Thyroid gland (tissue), 4 donors: ENCODE data around the gene KRT13. TPM values are rescaled to one million over a fixed set of nuclear protein-coding genes. Genes with fewer than 3 reads are reported as not detected.

Source experiments
- DNase-seq, 2 donors: peaks; one replicate each; pipeline ENCODE4 v3.0.0-alpha.2; 2019
- H3K27ac ChIP-seq, 3 donors: fragments of 200-600 bp; sonication (generic); 1 replicate in 2 of 3; 2 replicates in 1 of 3; pipeline ENCODE4 v1.5.1; 2016 to 2019; ENCODE audit warnings: mild to moderate bottlenecking in 1 of 3, moderate library complexity in 1 of 3
- H3K27me3 ChIP-seq: fragments of 200-600 bp; sonication (generic); one replicate; pipeline ENCODE4 v1.5.1; 2019
- H3K36me3 ChIP-seq, 2 donors: fragments of 200-600 bp; sonication (generic); one replicate each; pipeline ENCODE4 v1.5.1; 2016 to 2019
- H3K4me1 ChIP-seq, 2 donors: fragments of 200-600 bp; sonication (generic); one replicate each; pipeline ENCODE4 v1.5.1; 2017 to 2019
- H3K4me3 ChIP-seq, 3 donors: fragments of 200-600 bp; sonication (generic); replicated peaks in 1 of 3; 1 replicate in 2 of 3; 2 replicates in 1 of 3; pipeline ENCODE4 v1.5.1; 2016; ENCODE audit warnings: mild to moderate bottlenecking in 1 of 3
- H3K9me3 ChIP-seq: fragments of 200-600 bp; sonication (generic); one replicate; pipeline ENCODE4 v1.5.1; 2017
- POLR2A ChIP-seq, 2 donors: fragments of 450-650 bp; IDR thresholded peaks; one replicate each; pipeline ENCODE4 v1.6.1; 2017; ENCODE audit warnings: antibody characterized with exemption in 2 of 2, mild to moderate bottlenecking in 2 of 2, moderate library complexity in 1 of 2
- WGBS, 2 donors: methylation state at CpG; one replicate each; pipeline ENCODE4 v1.1.5; 2017; 5-methylcytosine and 5-hydroxymethylcytosine counted together
- intact Hi-C: fragments of 100-400 bp; cut with DNase I; formaldehyde crosslinking; loops from one replicate; pipeline ENCODE4 v1.15.1; 2023
- total RNA-seq, 4 donors: library from RNA; depleted of rRNA; stranded (reverse); fragments of >200 nt; gene quantifications; one replicate each; pipeline ENCODE4 v1.2.3, GENCODE V29; 2016
- TF ChIP-seq, protein P1 (sequence below), 6 experiments: fragments of 200-600 bp in 3 of 6; fragments of 450-650 bp in 3 of 6; sonication (generic) in 3 of 6; IDR thresholded peaks; one replicate each; pipeline ENCODE4 v1.5.1; 2016 to 2019; ENCODE audit warnings: antibody characterized with exemption in 6 of 6, mild to moderate bottlenecking in 2 of 6, inconsistent platforms in 1 of 6, moderate library complexity in 1 of 6

Gene KRT13
- total RNA-seq, 4 donors from 2014 or later: 0.83 TPM; not detected in 3

DNA sequence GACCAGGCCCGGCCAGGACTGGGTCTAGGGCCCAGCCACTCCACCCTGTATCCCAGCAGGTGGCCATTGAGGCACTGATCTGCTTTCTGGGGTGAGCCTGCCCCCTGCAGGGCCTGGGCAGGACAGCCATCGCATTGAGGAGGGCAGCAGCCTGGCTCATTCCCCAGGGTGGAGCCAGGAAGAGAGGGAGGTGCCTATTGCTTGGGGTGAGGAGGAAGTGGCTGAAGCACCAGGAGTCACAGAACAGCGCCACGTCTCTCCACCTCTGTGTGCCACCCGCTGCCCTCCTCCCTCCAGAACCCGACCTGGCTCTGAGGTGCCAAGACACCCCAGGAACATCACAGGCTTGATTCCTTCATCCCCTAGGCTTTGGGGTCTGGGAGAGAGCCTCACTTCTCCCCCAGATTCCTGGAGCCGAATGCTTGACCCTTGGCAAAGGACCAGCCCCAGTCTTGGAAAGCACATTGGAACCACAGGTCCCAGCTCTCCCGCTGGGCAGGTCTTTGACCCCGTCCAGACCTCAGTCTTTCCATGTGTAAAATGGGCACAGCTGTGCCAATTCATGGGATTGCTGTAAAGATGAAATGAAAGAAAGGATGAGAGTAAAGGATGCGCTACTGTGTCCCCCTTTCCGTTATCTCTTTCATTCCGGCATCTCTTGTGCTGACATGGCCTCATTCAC is 8.5 kb downstream of the KRT13 start:
- 48 to 58% methylated on average over 10 to 12 of the region's 12 CpGs for WGBS, 2 donors
- intact Hi-C loops: no loop called here
- DNase-seq: peak; percentile 81 to 85

DNA sequence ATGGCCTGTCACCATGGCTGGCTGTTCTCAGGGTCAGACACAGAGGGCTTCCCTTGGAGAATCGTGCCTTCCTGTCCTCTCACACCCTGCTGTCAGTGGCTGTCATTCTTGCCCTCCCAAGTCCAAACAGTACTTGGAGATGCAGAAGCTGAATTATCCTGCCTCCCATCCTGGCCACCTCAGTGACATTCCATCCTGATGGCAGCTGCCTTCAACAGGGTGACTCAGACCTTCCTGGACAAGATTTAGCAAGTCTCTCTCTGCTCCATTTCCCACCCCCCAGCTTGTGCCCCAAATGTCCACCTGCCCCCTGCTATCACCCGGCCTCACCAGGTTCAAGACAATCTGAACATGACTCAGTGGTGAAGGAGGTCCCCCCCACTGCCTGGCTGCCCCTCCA is 10.9 kb downstream of the KRT13 start:
- WGBS, 2 donors: 69 to 71% methylated on average over 2 of the region's 2 CpGs
- no peaks in the 10 kb centered on the region for H3K27me3 ChIP-seq
- H3K4me3 ChIP-seq: no peak overlapping the region
- no peak for DNase-seq
- intact Hi-C loops: no loop called here
- H3K9me3 ChIP-seq: no peaks in the 10 kb centered on the region
- no peaks in the 10 kb centered on the region for H3K36me3 ChIP-seq
- H3K27ac ChIP-seq: no peak overlapping the region
- H3K4me1 ChIP-seq: peaks cover 0 to 4% of the 10 kb centered on the region in 2 donors
- TF ChIP-seq POLR2A (IDR thresholded peaks at IDR 0.05): no peak
- TF ChIP-seq, protein P1, sequence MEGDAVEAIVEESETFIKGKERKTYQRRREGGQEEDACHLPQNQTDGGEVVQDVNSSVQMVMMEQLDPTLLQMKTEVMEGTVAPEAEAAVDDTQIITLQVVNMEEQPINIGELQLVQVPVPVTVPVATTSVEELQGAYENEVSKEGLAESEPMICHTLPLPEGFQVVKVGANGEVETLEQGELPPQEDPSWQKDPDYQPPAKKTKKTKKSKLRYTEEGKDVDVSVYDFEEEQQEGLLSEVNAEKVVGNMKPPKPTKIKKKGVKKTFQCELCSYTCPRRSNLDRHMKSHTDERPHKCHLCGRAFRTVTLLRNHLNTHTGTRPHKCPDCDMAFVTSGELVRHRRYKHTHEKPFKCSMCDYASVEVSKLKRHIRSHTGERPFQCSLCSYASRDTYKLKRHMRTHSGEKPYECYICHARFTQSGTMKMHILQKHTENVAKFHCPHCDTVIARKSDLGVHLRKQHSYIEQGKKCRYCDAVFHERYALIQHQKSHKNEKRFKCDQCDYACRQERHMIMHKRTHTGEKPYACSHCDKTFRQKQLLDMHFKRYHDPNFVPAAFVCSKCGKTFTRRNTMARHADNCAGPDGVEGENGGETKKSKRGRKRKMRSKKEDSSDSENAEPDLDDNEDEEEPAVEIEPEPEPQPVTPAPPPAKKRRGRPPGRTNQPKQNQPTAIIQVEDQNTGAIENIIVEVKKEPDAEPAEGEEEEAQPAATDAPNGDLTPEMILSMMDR (IDR thresholded peaks at IDR 0.05): no peak

More for the DNA sequence above, 8.5 kb downstream of the KRT13 start:
- H3K4me3 ChIP-seq: no peak overlapping the region
- H3K27me3 ChIP-seq: no peaks in the 10 kb centered on the region
- TF ChIP-seq, protein P1 (IDR thresholded peaks at IDR 0.05): peak in 5 of 6 experiments; percentile 31 to 79 (median 74)
- peak in 1 of 2 donors; percentile 26 for TF ChIP-seq POLR2A (IDR thresholded peaks at IDR 0.05)
- H3K36me3 ChIP-seq: no peaks in the 10 kb centered on the region
- H3K9me3 ChIP-seq: no peaks in the 10 kb centered on the region
- H3K4me1 ChIP-seq: peaks cover 0 to 4% of the 10 kb centered on the region in 2 donors
- H3K27ac ChIP-seq: no peak overlapping the region

DNA sequence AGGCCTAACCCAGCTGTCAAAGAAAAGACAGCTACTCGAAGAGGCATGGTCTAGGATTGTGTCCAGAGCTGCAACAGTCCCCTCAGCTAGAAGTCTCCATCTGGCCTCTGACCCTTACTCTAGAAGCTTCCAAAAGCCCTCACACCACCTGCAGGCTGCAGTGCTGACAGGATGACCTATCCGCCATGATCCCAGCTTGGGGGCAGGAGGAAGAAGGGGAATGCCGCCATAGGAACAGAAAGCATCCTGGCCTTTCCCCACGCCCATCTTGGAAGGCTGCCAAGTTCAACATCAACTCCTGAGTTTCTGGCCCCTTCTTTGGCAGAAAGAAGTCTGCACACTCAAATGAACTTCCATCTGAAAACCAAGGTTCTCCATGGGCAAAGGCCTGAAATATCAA is 12.6 kb downstream of the KRT13 start:
- no peak for DNase-seq
- no peak for TF ChIP-seq POLR2A (IDR thresholded peaks at IDR 0.05)
- TF ChIP-seq, protein P1 (IDR thresholded peaks at IDR 0.05): no peak
- Histone ChIP-seq H3K27me3 (no peaks in the 10 kb centered on the region), H3K27ac (peak overlapping the region in 2 of 3 donors; percentile 28 to 41), H3K36me3 (no peaks in the 10 kb centered on the region), H3K9me3 (no peaks in the 10 kb centered on the region), H3K4me3 (no peak overlapping the region), H3K4me1 (peaks cover 0 to 4% of the 10 kb centered on the region in 2 donors)
- WGBS, 2 donors: 33 to 43% methylated on average over 3 of the region's 4 CpGs
- intact Hi-C loops: no loop called here

DNA sequence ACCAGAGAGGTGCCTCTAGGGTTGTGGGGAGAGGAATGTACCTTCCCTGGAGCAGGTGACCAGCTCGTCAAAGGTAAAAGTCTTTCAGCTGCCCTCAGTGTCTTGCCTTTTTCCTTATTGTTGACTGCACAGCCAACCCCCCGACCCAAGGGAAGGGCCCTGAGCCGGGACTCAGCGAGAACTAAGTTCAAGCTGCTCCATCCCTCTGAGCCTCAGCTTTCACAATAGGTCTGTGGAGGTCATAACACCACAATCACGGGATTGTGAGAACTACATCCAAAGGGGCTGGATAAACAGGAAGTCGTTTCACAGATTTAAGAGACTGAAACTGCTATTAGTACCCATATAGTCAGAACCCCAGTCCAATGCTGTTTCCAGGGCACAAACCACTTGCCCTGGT is 13.1 kb downstream of the KRT13 start:
- WGBS, 2 donors: 47 to 83% methylated on average over 6 of the region's 6 CpGs
- Histone ChIP-seq H3K27ac (peak overlapping the region in 1 of 3 donors; percentile 28), H3K36me3 (no peaks in the 10 kb centered on the region), H3K27me3 (no peaks in the 10 kb centered on the region), H3K9me3 (no peaks in the 10 kb centered on the region), H3K4me3 (no peak overlapping the region), H3K4me1 (peaks cover 0 to 4% of the 10 kb centered on the region in 2 donors)
- intact Hi-C loops: no loop called here
- TF ChIP-seq POLR2A (IDR thresholded peaks at IDR 0.05): no peak
- TF ChIP-seq, protein P1 (IDR thresholded peaks at IDR 0.05): no peak
- DNase-seq: no peak

DNA sequence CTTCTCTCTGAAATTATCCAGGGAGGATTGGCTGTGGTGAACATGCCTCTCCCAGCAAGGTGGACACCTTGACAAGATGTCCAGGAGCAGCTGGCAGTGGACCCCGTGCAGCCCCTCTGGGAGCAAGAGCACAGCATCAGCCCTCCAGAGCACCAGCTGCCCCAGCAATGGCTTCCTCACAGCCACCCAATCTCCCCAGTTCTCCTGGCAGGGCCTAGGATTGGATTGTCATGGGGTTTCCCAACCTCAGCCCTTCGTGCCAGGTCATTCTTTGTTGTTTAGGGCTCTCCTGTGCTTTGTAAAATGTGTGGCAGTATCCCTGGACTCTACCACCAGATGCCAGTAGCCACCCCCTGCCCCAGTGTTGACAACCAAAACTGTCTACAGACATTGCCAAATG is 13.9 kb downstream of the KRT13 start:
- Histone ChIP-seq H3K27me3 (no peaks in the 10 kb centered on the region), H3K4me1 (peaks cover 0 to 4% of the 10 kb centered on the region in 2 donors), H3K9me3 (no peaks in the 10 kb centered on the region), H3K27ac (no peak overlapping the region), H3K36me3 (no peaks in the 10 kb centered on the region), H3K4me3 (no peak overlapping the region)
- no peak for TF ChIP-seq POLR2A (IDR thresholded peaks at IDR 0.05)
- TF ChIP-seq, protein P1 (IDR thresholded peaks at IDR 0.05): no peak
- 75 to 93% methylated on average over 2 of the region's 2 CpGs for WGBS, 2 donors
- DNase-seq: no peak
- intact Hi-C loops: no loop called here
